ENCODE data around the gene CHN1.

The CHN1 gene

GRCh38 chr2:174805803-174806202 lies 199.4 kb downstream of the CHN1 start:
- no peak overlapping the region for H3K27ac ChIP-seq (ENCODE audit: low read length)
- H3K9me3 ChIP-seq (ENCODE audit: control insufficient read depth, low read depth, low read length) = no peaks in the 10 kb centered on the region
- no peaks in the 10 kb centered on the region for H3K27me3 ChIP-seq (ENCODE audit: control insufficient read depth, insufficient read depth, low read length)
- H3K36me3 ChIP-seq (ENCODE audit: control insufficient read depth, low read depth, low read length) = peaks cover 51% of the 10 kb centered on the region
- no peaks in the 10 kb centered on the region for H3K4me1 ChIP-seq (ENCODE audit: control insufficient read depth, low read depth, low read length)
- H3K4me3 ChIP-seq (ENCODE audit: low read length) = no peak overlapping the region
- no peak overlapping the region for H3K9ac ChIP-seq (ENCODE audit: low read length)

GRCh38 chr2:174802459-174802858 lies 202.7 kb downstream of the CHN1 start:
- H3K36me3 ChIP-seq (ENCODE audit: control insufficient read depth, low read depth, low read length) = peaks cover 51% of the 10 kb centered on the region
- no peak overlapping the region for H3K9ac ChIP-seq (ENCODE audit: low read length)
- H3K27me3 ChIP-seq (ENCODE audit: control insufficient read depth, insufficient read depth, low read length) = no peaks in the 10 kb centered on the region
- no peak overlapping the region for H3K4me3 ChIP-seq (ENCODE audit: low read length)
- H3K27ac ChIP-seq (ENCODE audit: low read length) = no peak overlapping the region
- H3K9me3 ChIP-seq (ENCODE audit: control insufficient read depth, low read depth, low read length) = no peaks in the 10 kb centered on the region
- H3K4me1 ChIP-seq (ENCODE audit: control insufficient read depth, low read depth, low read length) = no peaks in the 10 kb centered on the region

DNA sequence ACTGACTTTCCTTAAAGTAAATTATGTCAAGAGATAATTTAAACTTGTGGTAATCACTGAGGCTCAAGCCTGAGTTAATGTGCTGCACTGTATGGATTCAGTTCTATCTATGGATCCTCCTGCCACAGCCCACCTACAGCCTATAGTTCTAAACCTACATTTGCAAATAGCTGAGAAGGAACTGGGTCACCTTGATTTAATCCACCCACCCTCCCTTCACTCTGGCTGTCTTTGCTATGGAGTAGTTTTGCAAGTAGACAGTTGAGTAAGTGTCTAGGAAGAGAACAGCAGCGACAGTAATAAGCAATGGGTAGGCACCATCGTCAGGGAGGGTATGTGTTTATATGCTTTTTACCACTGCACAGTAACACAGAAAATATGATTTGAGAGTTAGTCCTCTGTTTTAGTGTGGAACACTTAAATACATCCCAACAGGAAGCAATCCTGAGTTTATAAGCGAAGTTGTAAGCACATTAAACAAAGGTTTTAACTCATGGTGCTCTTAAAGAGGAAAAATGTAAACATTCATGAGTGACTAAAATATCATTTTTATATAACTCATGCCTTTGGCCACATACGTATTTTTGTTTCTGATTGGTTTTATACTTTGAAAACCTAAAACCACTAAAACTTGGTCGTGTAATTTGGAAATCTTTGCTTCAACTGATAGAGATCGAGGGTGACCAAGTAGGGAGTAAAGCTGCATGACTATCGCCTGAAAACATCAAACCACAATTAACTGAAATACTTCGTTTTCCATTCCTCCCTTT lies 204.6 kb downstream of the CHN1 start:
- H3K9ac ChIP-seq (ENCODE audit: low read length) = no peak overlapping the region
- no peaks in the 10 kb centered on the region for H3K9me3 ChIP-seq (ENCODE audit: control insufficient read depth, low read depth, low read length)
- peaks cover 11% of the 10 kb centered on the region for H3K4me1 ChIP-seq (ENCODE audit: control insufficient read depth, low read depth, low read length)
- H3K36me3 ChIP-seq (ENCODE audit: control insufficient read depth, low read depth, low read length) = peaks cover 46% of the 10 kb centered on the region
- no peak overlapping the region for H3K4me3 ChIP-seq (ENCODE audit: low read length)
- H3K27me3 ChIP-seq (ENCODE audit: control insufficient read depth, insufficient read depth, low read length) = no peaks in the 10 kb centered on the region
- H3K27ac ChIP-seq (ENCODE audit: low read length) = no peak overlapping the region

- Histone ChIP-seq H3K9ac (ENCODE audit: low read length) (no peak overlapping the region), H3K36me3 (ENCODE audit: control insufficient read depth, low read depth, low read length) (peaks cover 37% of the 10 kb centered on the region), H3K27ac (ENCODE audit: low read length) (no peak overlapping the region), H3K4me3 (ENCODE audit: low read length) (no peak overlapping the region), H3K27me3 (ENCODE audit: control insufficient read depth, insufficient read depth, low read length) (no peaks in the 10 kb centered on the region), H3K4me1 (ENCODE audit: control insufficient read depth, low read depth, low read length) (peaks cover 18% of the 10 kb centered on the region), H3K9me3 (ENCODE audit: control insufficient read depth, low read depth, low read length) (no peaks in the 10 kb centered on the region)
These were observed 206.4 kb downstream of the CHN1 start for GRCh38 chr2:174798801-174799200.

DNA sequence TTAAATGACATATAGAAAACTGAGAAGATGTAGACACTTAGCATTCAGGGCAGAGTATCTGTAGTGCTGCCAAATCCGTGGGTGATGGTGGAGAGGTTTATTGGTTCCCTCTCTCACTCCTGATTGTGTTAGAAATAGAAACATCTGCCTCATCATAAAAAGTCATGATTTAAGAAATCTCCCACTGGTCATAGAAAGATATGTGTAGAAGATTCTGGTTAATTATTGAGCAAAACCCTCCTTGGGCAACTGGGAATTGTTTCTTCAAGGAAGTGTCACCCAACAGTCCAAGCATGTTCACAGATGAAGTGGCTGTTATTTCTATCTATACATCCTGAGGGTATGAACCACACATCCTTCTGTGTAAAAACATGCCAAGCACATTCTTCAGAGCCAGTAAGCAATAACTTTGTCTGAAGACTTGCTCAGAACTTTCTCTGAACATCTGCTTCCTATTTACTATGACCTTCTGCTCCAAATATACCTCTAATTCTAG lies 207.4 kb downstream of the CHN1 start:
- H3K9ac ChIP-seq (ENCODE audit: low read length) = no peak overlapping the region
- no peak overlapping the region for H3K27ac ChIP-seq (ENCODE audit: low read length)

GRCh38 chr2:174796319-174796771 lies 208.8 kb downstream of the CHN1 start:
- peaks cover 38% of the 10 kb centered on the region for H3K4me1 ChIP-seq (ENCODE audit: control insufficient read depth, low read depth, low read length)
- H3K4me3 ChIP-seq (ENCODE audit: low read length) = peak overlapping the region; percentile 11
- H3K9me3 ChIP-seq (ENCODE audit: control insufficient read depth, low read depth, low read length) = no peaks in the 10 kb centered on the region
- peaks cover 30% of the 10 kb centered on the region for H3K36me3 ChIP-seq (ENCODE audit: control insufficient read depth, low read depth, low read length)
- H3K9ac ChIP-seq (ENCODE audit: low read length) = no peak overlapping the region
- no peaks in the 10 kb centered on the region for H3K27me3 ChIP-seq (ENCODE audit: control insufficient read depth, insufficient read depth, low read length)
- peak overlapping the region; percentile 78 for H3K27ac ChIP-seq (ENCODE audit: low read length)

More for the DNA sequence above, 207.4 kb downstream of the CHN1 start:
- H3K4me1 ChIP-seq (ENCODE audit: control insufficient read depth, low read depth, low read length) = peaks cover 28% of the 10 kb centered on the region
- no peaks in the 10 kb centered on the region for H3K9me3 ChIP-seq (ENCODE audit: control insufficient read depth, low read depth, low read length)
- H3K4me3 ChIP-seq (ENCODE audit: low read length) = no peak overlapping the region
- H3K27me3 ChIP-seq (ENCODE audit: control insufficient read depth, insufficient read depth, low read length) = no peaks in the 10 kb centered on the region
- H3K36me3 ChIP-seq (ENCODE audit: control insufficient read depth, low read depth, low read length) = peaks cover 37% of the 10 kb centered on the region

- H3K27me3 ChIP-seq (ENCODE audit: control insufficient read depth, insufficient read depth, low read length) = no peaks in the 10 kb centered on the region
- no peak overlapping the region for H3K9ac ChIP-seq (ENCODE audit: low read length)
These were observed 210.3 kb downstream of the CHN1 start for GRCh38 chr2:174794851-174795374.

GRCh38 chr2:174792309-174793025 lies 212.7 kb downstream of the CHN1 start:
- H3K4me1 ChIP-seq (ENCODE audit: control insufficient read depth, low read depth, low read length) = peaks cover 61% of the 10 kb centered on the region
- no peak overlapping the region for H3K27ac ChIP-seq (ENCODE audit: low read length)
- no peaks in the 10 kb centered on the region for H3K9me3 ChIP-seq (ENCODE audit: control insufficient read depth, low read depth, low read length)
- no peak overlapping the region for H3K9ac ChIP-seq (ENCODE audit: low read length)
- no peaks in the 10 kb centered on the region for H3K36me3 ChIP-seq (ENCODE audit: control insufficient read depth, low read depth, low read length)
- no peaks in the 10 kb centered on the region for H3K27me3 ChIP-seq (ENCODE audit: control insufficient read depth, insufficient read depth, low read length)
- H3K4me3 ChIP-seq (ENCODE audit: low read length) = no peak overlapping the region

More at GRCh38 chr2:174794851-174795374, 210.3 kb downstream of the CHN1 start:
- Histone ChIP-seq H3K4me1 (ENCODE audit: control insufficient read depth, low read depth, low read length) (peaks cover 46% of the 10 kb centered on the region), H3K9me3 (ENCODE audit: control insufficient read depth, low read depth, low read length) (no peaks in the 10 kb centered on the region), H3K36me3 (ENCODE audit: control insufficient read depth, low read depth, low read length) (peaks cover 16% of the 10 kb centered on the region), H3K27ac (ENCODE audit: low read length) (no peak overlapping the region), H3K4me3 (ENCODE audit: low read length) (no peak overlapping the region)

GRCh38 chr2:174791746-174792280 lies 213.4 kb downstream of the CHN1 start:
- no peaks in the 10 kb centered on the region for H3K36me3 ChIP-seq (ENCODE audit: control insufficient read depth, low read depth, low read length)
- no peak overlapping the region for H3K4me3 ChIP-seq (ENCODE audit: low read length)
- peaks cover 65% of the 10 kb centered on the region for H3K4me1 ChIP-seq (ENCODE audit: control insufficient read depth, low read depth, low read length)
- no peak overlapping the region for H3K9ac ChIP-seq (ENCODE audit: low read length)
- no peaks in the 10 kb centered on the region for H3K27me3 ChIP-seq (ENCODE audit: control insufficient read depth, insufficient read depth, low read length)
- no peaks in the 10 kb centered on the region for H3K9me3 ChIP-seq (ENCODE audit: control insufficient read depth, low read depth, low read length)
- H3K27ac ChIP-seq (ENCODE audit: low read length) = no peak overlapping the region

DNA sequence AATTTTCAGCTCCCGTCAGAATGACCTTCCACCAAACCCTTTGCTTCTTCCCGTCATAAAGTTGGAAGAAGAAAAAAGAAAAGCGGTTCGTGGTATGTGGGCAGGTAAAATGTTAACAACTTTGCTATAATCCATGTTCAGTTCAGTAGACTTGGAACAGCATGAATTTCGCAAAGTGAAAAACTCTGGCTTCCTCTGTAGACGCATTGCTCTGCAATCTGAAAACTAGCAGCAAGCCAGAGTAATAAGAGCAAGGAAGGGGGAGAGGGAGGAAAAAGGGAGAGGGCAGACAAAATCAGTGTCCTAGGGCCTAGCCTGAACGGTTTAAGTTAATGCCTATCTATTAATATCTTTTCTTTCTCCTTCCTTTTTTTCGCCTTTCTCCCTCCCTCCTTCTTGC lies 214.2 kb downstream of the CHN1 start:
- H3K9ac ChIP-seq (ENCODE audit: low read length) = no peak overlapping the region
- no peaks in the 10 kb centered on the region for H3K27me3 ChIP-seq (ENCODE audit: control insufficient read depth, insufficient read depth, low read length)
- peaks cover 58% of the 10 kb centered on the region for H3K4me1 ChIP-seq (ENCODE audit: control insufficient read depth, low read depth, low read length)
- no peaks in the 10 kb centered on the region for H3K36me3 ChIP-seq (ENCODE audit: control insufficient read depth, low read depth, low read length)
- H3K9me3 ChIP-seq (ENCODE audit: control insufficient read depth, low read depth, low read length) = no peaks in the 10 kb centered on the region
- H3K4me3 ChIP-seq (ENCODE audit: low read length) = no peak overlapping the region
- no peak overlapping the region for H3K27ac ChIP-seq (ENCODE audit: low read length)

- H3K36me3 ChIP-seq (ENCODE audit: control insufficient read depth, low read depth, low read length) = no peaks in the 10 kb centered on the region
- H3K9ac ChIP-seq (ENCODE audit: low read length) = no peak overlapping the region
- H3K27me3 ChIP-seq (ENCODE audit: control insufficient read depth, insufficient read depth, low read length) = no peaks in the 10 kb centered on the region
- no peak overlapping the region for H3K4me3 ChIP-seq (ENCODE audit: low read length)
- peaks cover 47% of the 10 kb centered on the region for H3K4me1 ChIP-seq (ENCODE audit: control insufficient read depth, low read depth, low read length)
- H3K9me3 ChIP-seq (ENCODE audit: control insufficient read depth, low read depth, low read length) = no peaks in the 10 kb centered on the region
- no peak overlapping the region for H3K27ac ChIP-seq (ENCODE audit: low read length)
These were observed 216.2 kb downstream of the CHN1 start for GRCh38 chr2:174789001-174789400.

Data from iPS-18a (cell line).